ENCODE data around the gene FOXP1. TPM values are rescaled to one million over a fixed set of nuclear protein-coding genes. Genes with fewer than 3 reads are reported as not detected.
A peak's percentile ranks its signal among the peaks of the same experiment; 100 is the strongest.

FOXP1 gene
- total and polyA plus RNA-seq, 9 of the 15 experiments (the other 6 are each of a cell fraction or from before 2014, with no cell fraction given) = 7.7 to 34.5 (median 13.7) TPM

- peak overlapping the region; percentile 57 for H3K27ac ChIP-seq (ENCODE audit: extremely low read depth, low read depth, low read length)
- peak overlapping the region in 1 of 2 experiments; percentile 3; a peak in 1 of 4 replicates for H3K9ac ChIP-seq (ENCODE audit: insufficient read depth in 1 of 2, low read depth in 2 of 2, low read length in 2 of 2)
- DNase-seq (ENCODE audit: extremely low read depth in 1 of 4, low spot score in 3 of 4) (no peak), FAIRE-seq (no peak), ATAC-seq (peak; percentile 42)
- in situ Hi-C loops (cut with MboI) (no loop called here), intact Hi-C loops (cut with micrococcal nuclease) (loop anchor here (10.0 kb wide), 1 partner anchor 151 kb away; no protein-coding TSS in a partner anchor)
- 31% methylated on average over 7 of the region's 7 CpGs for WGBS (ENCODE audit: insufficient coverage, low coverage, missing lambda C conversion rate)
- TF ChIP-seq ZNF780A (CRISPR knock-in tag; IDR thresholded peaks at IDR 0.05) (no peak), ZNF124 (CRISPR knock-in tag; IDR thresholded peaks at IDR 0.05) (no peak), ZKSCAN8 (CRISPR knock-in tag; IDR thresholded peaks at IDR 0.05) (no peak), TCF15 (CRISPR knock-in tag; IDR thresholded peaks at IDR 0.05) (no peak), NFRKB (IDR thresholded peaks at IDR 0.05; ENCODE audit: low read depth) (no peak), MCM5 (IDR thresholded peaks at IDR 0.05; ENCODE audit: low read depth) (no peak), YBX1 (IDR thresholded peaks at IDR 0.05) (no peak), NR2C1 (IDR thresholded peaks at IDR 0.05) (no peak), NR2C1 (tag; IDR thresholded peaks at IDR 0.05) (no peak), SREBF2 (CRISPR knock-in tag; IDR thresholded peaks at IDR 0.05) (no peak), CHAMP1 (IDR thresholded peaks at IDR 0.05) (no peak), MECOM (CRISPR knock-in tag; IDR thresholded peaks at IDR 0.05) (no peak), TBP (optimal IDR thresholded peaks at IDR 0.05; ENCODE audit: low read depth, low read length) (no peak)
- ChIA-PET CTCF (ENCODE audit: low intra/inter-chr PET ratio) (no interaction called here), POLR2A (interaction anchor here (0.6 to 1.2 kb wide), 2 partner anchors 11 to 27 kb away, joined by 3 to 4 read pairs; no protein-coding TSS in a partner anchor)
- H4K20me1 ChIP-seq (replicated peaks; ENCODE audit: control insufficient read depth, insufficient read depth, low read length) = no peaks in the 10 kb centered on the region
- H3K36me3 ChIP-seq (ENCODE audit: control insufficient read depth, insufficient read depth, low read length) = no peaks in the 10 kb centered on the region
- no peaks in the 10 kb centered on the region for H3K9me3 ChIP-seq (replicated peaks; ENCODE audit: control insufficient read depth, insufficient read depth, low read depth, low read length)
- no peak overlapping the region for H3K4me3 ChIP-seq
- H3K4me2 ChIP-seq (ENCODE audit: insufficient read depth, low read length) = no peak overlapping the region
- H3K4me1 ChIP-seq (replicated peaks in 1 of 2; ENCODE audit: control insufficient read depth in 2 of 2, insufficient read depth in 2 of 2, low read length in 2 of 2) = peaks cover 10 to 55% of the 10 kb centered on the region in 2 experiments; a peak in 4 of 5 replicates
- H3K9me1 ChIP-seq (ENCODE audit: control insufficient read depth, insufficient read depth, low read length) = no peaks in the 10 kb centered on the region
- H2AFZ ChIP-seq (ENCODE audit: low read depth, low read length) = peak overlapping the region; percentile 3
- no TSS peak for BruUV-seq (replicated peaks)
- H3K79me2 ChIP-seq (ENCODE audit: control insufficient read depth, insufficient read depth, low read length) = peaks cover 23% of the 10 kb centered on the region
- no peaks in the 10 kb centered on the region for H3K27me3 ChIP-seq (ENCODE audit: control insufficient read depth in 2 of 2, insufficient read depth in 2 of 2, low read length in 2 of 2)
Observed at GRCh38 chr3:71395927-71396695, 187.4 kb downstream of the FOXP1 start.
